ENCODE measurements around the gene POU6F2. TPM values are rescaled to one million over a fixed set of nuclear protein-coding genes. Genes with fewer than 3 reads are reported as not detected.

The POU6F2 gene
- total RNA-seq, 3 donors from 2014 or later: under 0.01 TPM; not detected in 2

GRCh38 chr7:39416866-39417265, 439.2 kb downstream of the POU6F2 start:
- Histone ChIP-seq H3K27ac (no peak overlapping the region), H3K4me1 (no peaks in the 10 kb centered on the region), H3K4me3 (no peak overlapping the region), H3K27me3 (no peaks in the 10 kb centered on the region), H3K9me3 (no peaks in the 10 kb centered on the region), H3K36me3 (no peaks in the 10 kb centered on the region)
- TF ChIP-seq POLR2AphosphoS5 (IDR thresholded peaks at IDR 0.05) (no peak), CTCF (IDR thresholded peaks at IDR 0.05) (no peak), POLR2A (IDR thresholded peaks at IDR 0.05) (no peak)
- no peak for DNase-seq (ENCODE audit: low spot score in 2 of 2)
- intact Hi-C loops (cut with DNase I; ENCODE audit: low total_unique reads): no loop called here

GRCh38 chr7:39417642-39418041, 439.9 kb downstream of the POU6F2 start:
- Histone ChIP-seq H3K4me3 (no peak overlapping the region), H3K4me1 (no peaks in the 10 kb centered on the region), H3K27me3 (no peaks in the 10 kb centered on the region), H3K9me3 (no peaks in the 10 kb centered on the region), H3K27ac (no peak overlapping the region), H3K36me3 (no peaks in the 10 kb centered on the region)
- DNase-seq (ENCODE audit: low spot score in 2 of 2): no peak
- no peak for TF ChIP-seq CTCF (IDR thresholded peaks at IDR 0.05)
- intact Hi-C loops (cut with DNase I; ENCODE audit: low total_unique reads): no loop called here

DNA sequence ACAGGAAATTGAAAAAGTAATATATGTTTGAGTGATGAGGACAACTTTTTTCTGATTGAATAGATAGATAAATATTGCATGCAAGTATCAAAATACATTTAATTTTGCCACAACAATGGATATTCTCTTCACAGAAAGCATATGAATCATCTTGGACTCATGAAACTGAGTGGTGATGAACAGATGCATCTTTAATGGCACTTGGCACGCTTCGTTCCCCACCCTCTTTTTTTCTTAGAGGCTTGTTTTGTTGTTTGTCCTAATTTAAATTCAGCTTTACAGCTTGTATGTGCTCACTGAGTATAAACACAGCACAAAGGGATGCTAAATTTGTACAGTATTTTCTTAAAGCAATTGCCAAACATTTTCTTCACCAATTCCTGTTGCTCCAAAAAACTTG, 443.5 kb downstream of the POU6F2 start:
- Histone ChIP-seq H3K4me3 (no peak overlapping the region), H3K36me3 (no peaks in the 10 kb centered on the region), H3K27me3 (no peaks in the 10 kb centered on the region), H3K9me3 (no peaks in the 10 kb centered on the region), H3K27ac (no peak overlapping the region), H3K4me1 (no peaks in the 10 kb centered on the region)
- no peak for TF ChIP-seq POLR2AphosphoS5 (IDR thresholded peaks at IDR 0.05)
- TF ChIP-seq POLR2A (IDR thresholded peaks at IDR 0.05): no peak
- no peak for TF ChIP-seq CTCF (IDR thresholded peaks at IDR 0.05)
- intact Hi-C loops (cut with DNase I; ENCODE audit: low total_unique reads): no loop called here
- no peak for DNase-seq (ENCODE audit: low spot score in 2 of 2)

DNA sequence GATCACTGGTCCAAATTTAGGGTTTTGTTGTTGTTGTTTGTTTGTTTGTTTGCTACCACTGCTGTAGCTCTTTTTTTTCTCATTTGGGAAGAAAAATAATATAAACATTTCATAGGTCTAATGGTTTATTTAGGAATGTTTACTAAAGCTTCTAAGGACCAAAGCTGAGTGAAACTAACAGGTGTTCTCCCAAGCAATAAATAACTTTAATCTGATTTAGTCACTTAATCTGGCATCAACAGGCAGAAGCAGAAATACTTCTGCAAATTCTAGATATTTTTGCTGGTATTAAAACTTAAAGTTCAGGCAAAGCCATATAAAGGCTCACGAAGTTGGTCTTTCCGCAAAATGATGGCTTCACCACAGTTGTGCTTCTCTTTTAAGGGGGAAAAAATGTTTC, 444.0 kb downstream of the POU6F2 start:
- no peaks in the 10 kb centered on the region for H3K4me1 ChIP-seq

GRCh38 chr7:39428221-39428620, 450.5 kb downstream of the POU6F2 start:
- Histone ChIP-seq H3K4me3 (no peak overlapping the region), H3K9me3 (no peaks in the 10 kb centered on the region), H3K27me3 (no peaks in the 10 kb centered on the region), H3K36me3 (no peaks in the 10 kb centered on the region), H3K4me1 (no peaks in the 10 kb centered on the region), H3K27ac (no peak overlapping the region)
- intact Hi-C loops (cut with DNase I; ENCODE audit: low total_unique reads): no loop called here
- no peak for DNase-seq (ENCODE audit: low spot score in 2 of 2)
- TF ChIP-seq CTCF (IDR thresholded peaks at IDR 0.05): no peak
- TF ChIP-seq POLR2AphosphoS5 (IDR thresholded peaks at IDR 0.05): no peak
- TF ChIP-seq POLR2A (IDR thresholded peaks at IDR 0.05): no peak

More for the DNA sequence above, 444.0 kb downstream of the POU6F2 start:
- TF ChIP-seq POLR2A (IDR thresholded peaks at IDR 0.05): no peak
- TF ChIP-seq CTCF (IDR thresholded peaks at IDR 0.05): no peak
- TF ChIP-seq POLR2AphosphoS5 (IDR thresholded peaks at IDR 0.05): no peak
- H3K27me3 ChIP-seq: no peaks in the 10 kb centered on the region
- H3K4me3 ChIP-seq: no peak overlapping the region
- H3K36me3 ChIP-seq: no peaks in the 10 kb centered on the region
- intact Hi-C loops (cut with DNase I; ENCODE audit: low total_unique reads): no loop called here
- no peak overlapping the region for H3K27ac ChIP-seq
- no peaks in the 10 kb centered on the region for H3K9me3 ChIP-seq
- no peak for DNase-seq (ENCODE audit: low spot score in 2 of 2)

All from breast epithelium (tissue), 4 donors.